Left kidney (tissue), 2 donors: ENCODE data around the gene SEC31A. TPM values are rescaled to one million over a fixed set of nuclear protein-coding genes. Genes with fewer than 3 reads are reported as not detected.

Experiments used
- DNase-seq: peaks from one replicate; pipeline ENCODE4 v3.0.0-alpha.2; 2013
- polyA plus RNA-seq: library from polyadenylated mRNA; unstranded; fragments of 120-200 nt; gene quantifications from one replicate; pipeline ENCODE4 v1.2.1, GENCODE V29; 2013; ENCODE audit not compliant: insufficient read length

Gene SEC31A
- polyA plus RNA-seq, 1 donor: 286 TPM

DNA sequence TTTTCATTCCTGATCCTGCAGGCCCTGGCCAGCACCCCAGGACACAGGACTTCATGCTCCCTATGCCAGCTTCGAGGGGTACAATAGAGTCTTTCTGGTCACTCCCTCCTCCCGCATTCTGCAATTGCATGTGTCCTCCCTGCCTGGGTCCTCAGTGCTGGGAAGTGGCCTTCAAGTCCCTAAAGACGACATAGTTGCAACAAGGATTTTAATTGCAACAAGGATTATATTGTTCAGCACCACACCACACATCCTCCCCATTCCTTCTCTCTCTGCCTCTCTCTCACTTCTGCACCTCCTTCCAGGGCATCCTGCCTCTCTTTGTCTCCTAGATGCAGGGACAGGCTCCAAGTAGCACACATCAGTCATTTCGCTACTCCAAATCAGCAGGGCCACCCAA, 117.9 kb downstream of the SEC31A start:
- DNase-seq: no peak

- no peak for DNase-seq
Observed at GRCh38 chr4:82770607-82771006, 120.3 kb downstream of the SEC31A start.

Other genes with a start within 250 kb of the SEC31A start
- gene SCD5, start 92.4 kb downstream of the SEC31A start, polyA plus RNA-seq: 42.0 TPM
- 13.3 TPM for gene THAP9, start 9.6 kb upstream of the SEC31A start, polyA plus RNA-seq
- gene LIN54, start 119.7 kb upstream of the SEC31A start, polyA plus RNA-seq: 21.9 TPM
- gene COPS4, start 144.0 kb upstream of the SEC31A start, polyA plus RNA-seq: 80.7 TPM
- gene PLAC8, start 223.6 kb upstream of the SEC31A start, polyA plus RNA-seq: 2.9 TPM